GM12878 (cell line): ENCODE data around the gene CTSA. TPM values are rescaled to one million over a fixed set of nuclear protein-coding genes. Genes with fewer than 3 reads are reported as not detected.

Source experiments
- CHD2 ChIP-seq: IDR thresholded peaks from 2 replicates; pipeline ENCODE4 v1.6.1; 2011; ENCODE audit warnings: low read depth, low read length, improper control_type of control experiment, borderline replicate concordance
- EZH2 ChIP-seq: IDR thresholded peaks from 2 replicates; pipeline ENCODE4 v1.6.1; 2012; ENCODE audit warnings: low read depth, mild to moderate bottlenecking, control low read depth, inconsistent platforms, low read length, borderline replicate concordance; ENCODE audit not compliant: control insufficient read depth
- FOXK2 ChIP-seq: fragments of 450-650 bp; IDR thresholded peaks from 2 replicates; pipeline ENCODE4 v1.6.1; 2017; ENCODE audit warnings: mild to moderate bottlenecking, moderate library complexity
- HDAC6 ChIP-seq: fragments of 200-600 bp; sonication (generic); IDR thresholded peaks from one replicate; pipeline ENCODE4 v1.8.0; 2017; ENCODE audit warnings: antibody characterized with exemption; ENCODE audit not compliant: unreplicated experiment
- KDM1A ChIP-seq: fragments of 200-600 bp; sonication (generic); IDR thresholded peaks from 2 replicates; pipeline ENCODE4 v1.6.1; 2016; ENCODE audit warnings: borderline replicate concordance
- KLF5 ChIP-seq: fragments of 450-650 bp; IDR thresholded peaks from 2 replicates; pipeline ENCODE4 v1.6.1; 2014; ENCODE audit warnings: mild to moderate bottlenecking; ENCODE audit not compliant: partially characterized antibody
- MLLT1 ChIP-seq: fragments of 450-650 bp; IDR thresholded peaks from 2 replicates; pipeline ENCODE4 v1.6.1; 2016; ENCODE audit warnings: mild to moderate bottlenecking
- MTA2 ChIP-seq: fragments of 450-650 bp; IDR thresholded peaks from 2 replicates; pipeline ENCODE4 v1.6.1; 2016; ENCODE audit warnings: low read depth, mild to moderate bottlenecking, moderate library complexity
- MYB ChIP-seq: fragments of 150-350 bp; IDR thresholded peaks from 2 replicates; pipeline ENCODE4 v1.6.1; 2014; ENCODE audit warnings: mild to moderate bottlenecking, low read depth, low read length, borderline replicate concordance
- NKRF ChIP-seq: fragments of 450-650 bp; conservative IDR thresholded peaks from 2 replicates; pipeline ENCODE4 v1.6.1; 2017; ENCODE audit warnings: mild to moderate bottlenecking, moderate library complexity
- SIX5 ChIP-seq: IDR thresholded peaks from 2 replicates; pipeline ENCODE4 v1.6.1; 2011; ENCODE audit warnings: mild to moderate bottlenecking, low read depth, low read length, moderate library complexity; ENCODE audit not compliant: severe bottlenecking
- SP1 ChIP-seq: IDR thresholded peaks from one replicate; pipeline ENCODE4 v1.6.1; 2011; ENCODE audit warnings: low read depth, low read length
- ZNF207 ChIP-seq: fragments of 450-650 bp; IDR thresholded peaks from 2 replicates; pipeline ENCODE4 v1.6.1; 2014; ENCODE audit warnings: antibody characterized with exemption, mild to moderate bottlenecking, borderline replicate concordance
- ZNF687 ChIP-seq: fragments of 450-650 bp; IDR thresholded peaks from 2 replicates; pipeline ENCODE4 v1.6.1; 2017; ENCODE audit warnings: mild to moderate bottlenecking, moderate library complexity
- polyA plus RNA-seq, 11 experiments: library from polyadenylated mRNA; depleted of rRNA in 4 of 11; unstranded in 6 of 11; stranded (reverse) in 5 of 11; fragments of >200 nt; fragmentation: Nextera tagmentation in 4 of 11; fragmentation: Illumina TruSeq in 1 of 11; extraction: Ambion mirVana in 4 of 11; extraction: Trizol in 1 of 11; gene quantifications; 1 replicate in 1 of 11; 2 replicates in 10 of 11; pipeline versions ENCODE4 v1.2.1 to v1.2.3, GENCODE V29; 2011 to 2016; ENCODE audit warnings: inconsistent platforms in 2 of 11, missing spikeins in 2 of 11, low read depth in 1 of 11
- total RNA-seq, 4 experiments: library from RNA; depleted of rRNA in 3 of 4; stranded (reverse); fragments of >200 nt in 3 of 4; fragmentation: Illumina TruSeq in 1 of 4; extraction: Trizol in 1 of 4; gene quantifications; 2 replicates each; pipeline versions ENCODE4 v1.2.1 to v1.2.3, GENCODE V29; 2013 to 2021
- TF ChIP-seq, protein P1 (sequence below): fragments of 450-650 bp; formaldehyde crosslinking; IDR thresholded peaks from 2 replicates; pipeline ENCODE4 v1.4.0; 2022; ENCODE audit warnings: mild to moderate bottlenecking, moderate library complexity
- TF ChIP-seq, protein P2 (sequence below): IDR thresholded peaks from 2 replicates; pipeline ENCODE4 v1.6.1; 2012; ENCODE audit warnings: low read depth, low read length, improper control_type of control experiment

Gene CTSA
- total and polyA plus RNA-seq, 10 of the 15 experiments (the other 5 are each of a cell fraction or from before 2014, with no cell fraction given): 7.1 to 67.0 (median 36.2) TPM

DNA sequence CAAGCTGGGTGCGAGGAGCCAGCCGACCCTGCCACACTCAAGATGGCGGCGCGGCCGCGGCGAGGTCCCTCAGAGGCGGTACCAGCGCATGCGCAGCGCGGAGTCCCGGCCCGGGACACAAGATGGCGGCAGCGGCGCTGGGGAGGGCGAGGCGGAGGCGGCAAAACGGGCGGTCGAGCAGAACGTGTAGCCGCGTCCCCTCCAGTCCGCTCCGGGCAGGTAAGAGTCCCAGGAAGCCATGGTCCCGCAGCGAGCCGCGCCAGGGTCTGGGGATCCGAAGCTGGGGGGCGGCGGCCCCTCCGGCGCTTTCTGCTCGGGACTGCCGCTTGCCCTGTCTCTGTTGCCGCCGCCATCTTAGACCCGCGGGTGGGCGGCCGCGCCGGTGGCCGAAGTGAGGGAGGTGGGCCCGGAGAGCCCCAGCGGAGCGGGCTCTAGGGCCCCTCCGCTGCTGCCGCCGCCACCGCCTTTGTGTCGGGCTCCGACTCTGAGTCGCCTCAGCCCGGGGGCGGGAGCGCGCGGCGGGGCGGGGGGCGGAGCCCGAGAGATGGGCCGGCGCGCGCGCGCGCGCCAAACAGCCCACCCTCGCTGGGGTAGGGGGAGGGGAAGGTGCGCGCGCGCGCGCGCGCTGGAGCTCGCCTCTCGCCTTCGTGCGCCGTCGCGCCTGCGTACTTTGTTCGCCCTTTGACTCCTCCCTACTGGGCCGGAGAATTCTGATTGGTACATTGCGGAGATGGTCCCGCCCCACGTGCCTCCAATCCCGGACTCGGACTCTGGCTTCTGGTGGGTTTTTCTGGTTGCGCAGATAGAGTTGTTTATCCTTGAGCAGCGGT is 43.7 kb downstream of the CTSA start, which contains the start of gene PCIF1 (continued):
- peak; percentile 85 for TF ChIP-seq SP1
- TF ChIP-seq KDM1A: no peak
- peak; percentile 57 for TF ChIP-seq MLLT1
- TF ChIP-seq ZNF207: peak; percentile 67; the same call in 1 of the 2 replicates
- peak; percentile 81 for TF ChIP-seq ZNF687
- TF ChIP-seq EZH2: no peak
- TF ChIP-seq, protein P1, sequence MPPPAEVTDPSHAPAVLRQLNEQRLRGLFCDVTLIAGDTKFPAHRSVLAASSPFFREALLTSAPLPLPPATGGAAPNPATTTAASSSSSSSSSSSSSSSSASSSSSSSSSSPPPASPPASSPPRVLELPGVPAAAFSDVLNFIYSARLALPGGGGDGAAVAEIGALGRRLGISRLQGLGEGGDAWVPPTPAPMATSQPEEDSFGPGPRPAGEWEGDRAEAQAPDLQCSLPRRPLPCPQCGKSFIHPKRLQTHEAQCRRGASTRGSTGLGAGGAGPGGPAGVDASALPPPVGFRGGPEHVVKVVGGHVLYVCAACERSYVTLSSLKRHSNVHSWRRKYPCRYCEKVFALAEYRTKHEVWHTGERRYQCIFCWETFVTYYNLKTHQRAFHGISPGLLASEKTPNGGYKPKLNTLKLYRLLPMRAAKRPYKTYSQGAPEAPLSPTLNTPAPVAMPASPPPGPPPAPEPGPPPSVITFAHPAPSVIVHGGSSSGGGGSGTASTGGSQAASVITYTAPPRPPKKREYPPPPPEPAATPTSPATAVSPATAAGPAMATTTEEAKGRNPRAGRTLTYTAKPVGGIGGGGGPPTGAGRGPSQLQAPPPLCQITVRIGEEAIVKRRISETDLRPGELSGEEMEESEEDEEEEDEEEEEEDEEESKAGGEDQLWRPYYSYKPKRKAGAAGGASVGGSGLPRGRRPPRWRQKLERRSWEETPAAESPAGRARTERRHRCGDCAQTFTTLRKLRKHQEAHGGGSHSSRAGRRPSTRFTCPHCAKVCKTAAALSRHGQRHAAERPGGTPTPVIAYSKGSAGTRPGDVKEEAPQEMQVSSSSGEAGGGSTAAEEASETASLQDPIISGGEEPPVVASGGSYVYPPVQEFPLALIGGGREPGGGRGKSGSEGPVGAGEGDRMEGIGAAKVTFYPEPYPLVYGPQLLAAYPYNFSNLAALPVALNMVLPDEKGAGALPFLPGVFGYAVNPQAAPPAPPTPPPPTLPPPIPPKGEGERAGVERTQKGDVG (CRISPR knock-in tag): no peak
- TF ChIP-seq NKRF: peak; percentile 87
- peak; percentile 81 for TF ChIP-seq CHD2
- TF ChIP-seq, protein P2, sequence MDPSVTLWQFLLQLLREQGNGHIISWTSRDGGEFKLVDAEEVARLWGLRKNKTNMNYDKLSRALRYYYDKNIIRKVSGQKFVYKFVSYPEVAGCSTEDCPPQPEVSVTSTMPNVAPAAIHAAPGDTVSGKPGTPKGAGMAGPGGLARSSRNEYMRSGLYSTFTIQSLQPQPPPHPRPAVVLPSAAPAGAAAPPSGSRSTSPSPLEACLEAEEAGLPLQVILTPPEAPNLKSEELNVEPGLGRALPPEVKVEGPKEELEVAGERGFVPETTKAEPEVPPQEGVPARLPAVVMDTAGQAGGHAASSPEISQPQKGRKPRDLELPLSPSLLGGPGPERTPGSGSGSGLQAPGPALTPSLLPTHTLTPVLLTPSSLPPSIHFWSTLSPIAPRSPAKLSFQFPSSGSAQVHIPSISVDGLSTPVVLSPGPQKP: 0 out of 2 replicates have a peak, but pooled peaks have one; percentile 2
- no peak for TF ChIP-seq MTA2
- TF ChIP-seq SIX5: peak; percentile 88
- TF ChIP-seq FOXK2: peak; percentile 73; the same call in 1 of the 2 replicates
- TF ChIP-seq KLF5: peak; percentile 51
- TF ChIP-seq MYB: 0 out of 2 replicates have a peak, but pooled peaks have one; percentile 9
- TF ChIP-seq HDAC6: peak; percentile 59
